Superior temporal gyrus (tissue), 1 donor: ENCODE measurements around the gene RREB1.
A peak's percentile ranks its signal among the peaks of the same experiment; 100 is the strongest.
"Not testable (repeated sequence)": the region's sequence is repeated elsewhere in the genome, so short reads cannot be mapped to it uniquely, and the experiment has no call there.

Experiments
- DNase-seq: peaks from one replicate; pipeline ENCODE4 v3.0.0-alpha.2; 2016; ENCODE audit errors: extremely low spot score

Gene RREB1

GRCh38 chr6:7262746-7263518, 155.2 kb downstream of the RREB1 start:
- DNase-seq, result no peak

- not testable (repeated sequence) for DNase-seq
Observed at GRCh38 chr6:7263519-7263805, 155.7 kb downstream of the RREB1 start.

- DNase-seq, result no peak
Observed at GRCh38 chr6:7264041-7264440, 156.3 kb downstream of the RREB1 start.

GRCh38 chr6:7264686-7265384, 157.1 kb downstream of the RREB1 start:
- peak; percentile 2 for DNase-seq

GRCh38 chr6:7265385-7265726, 157.6 kb downstream of the RREB1 start:
- DNase-seq, result not testable (repeated sequence)

GRCh38 chr6:7267071-7267465, 159.3 kb downstream of the RREB1 start:
- DNase-seq, result no peak

- DNase-seq, result peak; percentile 77
Observed at GRCh38 chr6:7267466-7268091, 159.8 kb downstream of the RREB1 start.

GRCh38 chr6:7268362-7268761, 160.6 kb downstream of the RREB1 start:
- DNase-seq, result no peak

GRCh38 chr6:7268816-7269555, 161.2 kb downstream of the RREB1 start:
- DNase-seq, result no peak

- no peak for DNase-seq
Observed at GRCh38 chr6:7269816-7270215, 162.1 kb downstream of the RREB1 start.

GRCh38 chr6:7270320-7271204, 162.8 kb downstream of the RREB1 start:
- DNase-seq, result no peak

GRCh38 chr6:7271205-7271534, 163.4 kb downstream of the RREB1 start:
- DNase-seq, result no peak

- DNase-seq, result no peak
Observed at GRCh38 chr6:7273709-7274108, 165.9 kb downstream of the RREB1 start.

GRCh38 chr6:7274525-7274924, 166.8 kb downstream of the RREB1 start:
- DNase-seq, result not testable (repeated sequence)

GRCh38 chr6:7276199-7276524, 168.4 kb downstream of the RREB1 start:
- DNase-seq, result no peak

- DNase-seq, result no peak
Observed at GRCh38 chr6:7282097-7282906, 174.5 kb downstream of the RREB1 start.

GRCh38 chr6:7283676-7284075, 175.9 kb downstream of the RREB1 start:
- DNase-seq, result no peak

- no peak for DNase-seq
Observed at GRCh38 chr6:7285416-7285815, 177.7 kb downstream of the RREB1 start.

- no peak for DNase-seq
Observed at GRCh38 chr6:7290079-7290478, 182.3 kb downstream of the RREB1 start.

- DNase-seq, result no peak
Observed at GRCh38 chr6:7292596-7293255, 185.0 kb downstream of the RREB1 start.
